CD4-positive, alpha-beta T cell treated with Interleukin-4 for 4 hours (primary cell): ENCODE results near the gene SEC14L3.
A peak's percentile ranks its signal among the peaks of the same experiment; 100 is the strongest.

ENCODE experiments used
- DNase-seq: peaks from one replicate; pipeline ENCODE4 v3.0.0-alpha.2; 2020

Gene SEC14L3

DNA sequence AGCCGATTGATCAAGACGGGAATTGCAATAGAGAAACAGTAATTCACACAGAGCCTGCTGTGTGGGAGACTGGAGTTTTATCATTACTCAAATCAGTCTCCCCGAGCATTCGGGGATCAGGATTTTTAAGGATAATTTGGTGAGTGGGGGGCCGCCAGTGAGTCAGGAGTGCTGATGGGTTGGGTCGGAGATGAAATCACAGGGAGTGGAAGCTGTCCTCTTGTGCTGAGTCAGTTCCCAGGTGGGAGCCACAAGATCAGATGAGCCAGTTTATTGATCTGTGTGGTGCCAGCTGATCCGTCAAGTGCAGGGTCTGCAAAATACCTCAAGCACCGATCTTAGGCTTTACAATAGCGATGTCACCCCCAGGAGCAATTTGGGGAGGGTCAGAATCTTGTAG is 30.7 kb downstream of the SEC14L3 start:
- no peak for DNase-seq

- no peak for DNase-seq
These were observed 32.0 kb downstream of the SEC14L3 start for GRCh38 chr22:30439836-30440235.

GRCh38 chr22:30439226-30439625 is 32.6 kb downstream of the SEC14L3 start:
- DNase-seq, result no peak

DNA sequence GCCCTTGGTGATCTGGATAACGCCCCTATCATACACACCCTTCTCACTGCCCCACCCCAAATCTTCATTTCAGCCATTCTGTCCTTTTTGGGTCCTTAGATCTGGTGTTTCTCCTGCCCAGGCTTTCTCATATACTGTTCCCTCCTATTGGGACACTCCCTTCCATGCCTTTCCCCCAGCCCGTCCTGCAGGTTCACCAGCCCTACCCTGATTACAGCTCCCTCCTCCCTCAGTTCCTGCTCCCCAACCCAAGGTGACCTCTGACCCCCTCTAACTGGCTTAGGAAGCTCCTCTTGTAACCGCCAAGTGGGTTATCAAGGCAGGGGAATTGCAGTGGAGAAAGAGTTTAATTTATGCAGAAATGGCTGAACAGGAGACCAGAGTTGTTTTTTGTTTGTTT is 33.3 kb downstream of the SEC14L3 start:
- DNase-seq, result no peak

DNA sequence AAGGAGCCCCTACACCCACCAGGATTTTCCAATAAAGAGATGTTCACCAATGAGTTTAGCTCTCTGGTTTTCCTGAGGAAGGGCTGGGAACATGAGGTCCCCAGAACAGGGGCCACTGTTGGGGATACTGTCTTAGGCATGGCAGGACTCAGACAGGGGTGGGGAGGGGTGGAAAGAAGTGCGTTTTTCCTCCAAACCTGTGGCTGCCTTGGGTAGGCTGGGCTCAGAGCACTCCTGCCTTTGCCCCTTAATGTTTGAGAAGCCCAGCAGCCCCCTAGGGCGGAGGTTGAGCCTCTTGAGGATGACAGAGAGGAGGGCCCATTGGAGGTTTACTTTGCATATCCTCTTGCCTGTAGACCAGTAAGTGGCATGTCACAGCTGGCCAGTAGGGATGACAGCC is 35.6 kb downstream of the SEC14L3 start:
- no peak for DNase-seq

DNA sequence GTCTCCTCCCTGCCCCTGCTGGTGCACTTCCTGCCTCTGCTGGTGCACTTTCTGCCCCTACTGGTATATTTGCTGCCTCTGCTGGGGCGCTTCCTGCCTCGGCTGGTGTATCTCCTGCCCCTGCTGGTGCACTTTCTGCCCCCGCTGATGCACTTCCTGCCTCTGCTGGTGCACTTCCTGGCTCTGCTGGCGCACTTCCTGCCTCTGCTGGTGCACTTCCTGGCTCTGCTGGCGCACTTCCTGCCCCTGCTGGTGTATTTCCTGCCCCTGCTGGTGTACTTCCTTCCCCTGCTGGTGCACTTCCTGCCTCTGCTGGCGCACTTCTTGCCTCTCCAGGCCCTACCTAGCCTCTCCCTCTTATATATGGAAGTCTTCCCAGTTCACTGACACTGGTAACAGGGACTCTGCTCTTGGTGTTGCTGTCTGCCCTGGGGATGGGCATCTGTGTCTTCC is 36.1 kb downstream of the SEC14L3 start:
- DNase-seq, result peak; percentile 91

DNA sequence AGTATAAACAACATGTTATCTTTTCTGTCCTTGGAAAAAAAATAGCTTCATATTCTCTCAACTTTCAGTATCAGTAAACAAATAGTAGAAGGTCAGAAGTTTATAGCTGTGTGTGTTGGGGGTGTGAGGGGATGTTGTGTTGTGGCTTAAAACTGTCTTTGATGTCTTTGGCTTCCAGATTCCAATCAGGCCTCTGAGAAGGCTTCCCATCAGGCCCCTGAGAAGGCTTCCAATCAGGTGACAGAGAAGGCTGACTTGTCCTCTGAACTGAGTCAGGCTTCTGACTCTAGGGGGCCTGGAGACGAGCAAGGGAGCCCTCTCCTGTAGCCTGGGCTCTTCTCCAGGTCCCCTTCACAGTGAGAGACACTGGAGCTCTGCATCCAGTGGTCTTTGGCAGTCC is 37.0 kb downstream of the SEC14L3 start:
- DNase-seq, result no peak

- DNase-seq, result no peak
These were observed 38.0 kb downstream of the SEC14L3 start for GRCh38 chr22:30433773-30434172.

DNA sequence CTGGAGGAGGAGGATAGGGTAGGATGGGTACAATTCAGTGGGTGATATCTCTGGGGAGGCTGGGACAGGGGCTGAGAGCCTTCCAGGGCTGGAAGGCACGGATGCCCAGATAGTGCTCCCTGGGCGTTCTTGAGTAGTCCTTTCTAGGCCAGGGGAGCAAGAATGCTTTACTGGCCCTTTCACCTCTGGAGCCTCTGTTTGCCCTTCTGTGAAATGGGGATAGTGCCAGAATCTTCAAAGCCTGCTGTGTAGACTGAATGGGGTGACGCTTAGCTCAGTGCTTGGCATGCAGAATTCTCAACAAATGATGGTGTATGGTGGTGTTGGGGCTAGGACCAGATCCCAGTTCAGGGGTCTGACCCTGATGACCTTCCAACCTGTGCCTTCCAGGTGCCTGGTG is 38.6 kb downstream of the SEC14L3 start:
- no peak for DNase-seq

- DNase-seq, result no peak
These were observed 39.3 kb downstream of the SEC14L3 start for GRCh38 chr22:30432520-30432919.

DNA sequence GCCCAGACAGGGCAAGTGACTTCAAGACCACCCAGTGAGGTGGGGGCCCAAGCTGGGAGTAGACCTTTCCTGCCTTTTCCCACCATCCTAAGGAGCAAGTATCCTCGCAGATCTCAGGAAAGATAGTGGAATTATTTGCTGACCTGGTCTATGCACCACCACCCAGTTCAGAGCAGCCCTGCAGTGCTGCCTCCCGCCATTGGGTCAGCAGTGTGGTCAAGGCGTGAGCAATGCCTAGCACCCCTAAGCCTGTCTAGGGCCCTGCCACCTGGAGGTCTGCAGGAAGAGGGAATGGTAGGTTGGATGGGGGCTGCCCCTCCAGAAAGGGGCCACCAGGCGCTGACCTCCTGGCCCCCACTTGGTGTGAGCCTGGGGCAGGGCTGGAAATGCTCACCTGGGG is 39.7 kb downstream of the SEC14L3 start:
- DNase-seq, result no peak

DNA sequence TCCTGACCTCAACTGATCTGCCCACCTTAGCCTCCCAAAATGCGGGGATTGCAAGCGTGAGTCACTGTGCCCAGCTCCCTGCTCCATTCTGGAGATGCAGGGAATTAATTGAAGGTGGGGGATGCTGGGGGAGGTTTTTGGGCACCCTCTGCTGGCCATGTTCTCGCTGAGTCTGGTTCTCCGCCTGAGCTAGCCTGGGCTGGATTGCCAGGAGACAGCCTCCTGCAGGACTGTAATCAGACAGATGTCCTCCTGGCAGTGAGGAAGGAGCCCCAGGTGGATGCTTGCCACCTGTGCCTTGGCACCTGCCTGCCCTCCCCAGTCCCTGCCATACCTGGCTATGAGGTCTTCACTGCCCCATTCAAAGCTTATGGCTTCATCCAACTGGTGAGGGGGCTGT is 40.9 kb downstream of the SEC14L3 start:
- DNase-seq, result no peak

DNA sequence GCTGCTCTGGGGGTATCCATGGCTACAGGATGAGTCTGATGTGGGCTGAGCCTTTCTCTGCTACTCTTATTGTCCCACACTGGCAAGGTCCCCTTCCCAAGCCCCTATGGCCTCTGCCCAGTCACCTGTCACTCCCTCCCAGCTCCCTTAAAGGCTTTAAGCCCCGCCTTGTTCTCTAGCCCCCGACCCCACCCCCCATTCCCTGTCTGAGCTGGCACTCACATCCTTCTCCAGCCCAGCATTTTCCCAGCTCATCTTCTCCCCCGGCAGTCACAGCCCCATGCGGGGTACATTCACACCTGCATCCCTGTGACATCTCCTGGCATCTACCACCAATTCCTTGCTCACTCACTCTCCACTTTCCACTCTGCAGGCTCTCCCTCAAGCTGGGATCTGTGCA is 41.9 kb downstream of the SEC14L3 start:
- no peak for DNase-seq

- DNase-seq, result no peak
These were observed 43.9 kb downstream of the SEC14L3 start for GRCh38 chr22:30427871-30428270.

DNA sequence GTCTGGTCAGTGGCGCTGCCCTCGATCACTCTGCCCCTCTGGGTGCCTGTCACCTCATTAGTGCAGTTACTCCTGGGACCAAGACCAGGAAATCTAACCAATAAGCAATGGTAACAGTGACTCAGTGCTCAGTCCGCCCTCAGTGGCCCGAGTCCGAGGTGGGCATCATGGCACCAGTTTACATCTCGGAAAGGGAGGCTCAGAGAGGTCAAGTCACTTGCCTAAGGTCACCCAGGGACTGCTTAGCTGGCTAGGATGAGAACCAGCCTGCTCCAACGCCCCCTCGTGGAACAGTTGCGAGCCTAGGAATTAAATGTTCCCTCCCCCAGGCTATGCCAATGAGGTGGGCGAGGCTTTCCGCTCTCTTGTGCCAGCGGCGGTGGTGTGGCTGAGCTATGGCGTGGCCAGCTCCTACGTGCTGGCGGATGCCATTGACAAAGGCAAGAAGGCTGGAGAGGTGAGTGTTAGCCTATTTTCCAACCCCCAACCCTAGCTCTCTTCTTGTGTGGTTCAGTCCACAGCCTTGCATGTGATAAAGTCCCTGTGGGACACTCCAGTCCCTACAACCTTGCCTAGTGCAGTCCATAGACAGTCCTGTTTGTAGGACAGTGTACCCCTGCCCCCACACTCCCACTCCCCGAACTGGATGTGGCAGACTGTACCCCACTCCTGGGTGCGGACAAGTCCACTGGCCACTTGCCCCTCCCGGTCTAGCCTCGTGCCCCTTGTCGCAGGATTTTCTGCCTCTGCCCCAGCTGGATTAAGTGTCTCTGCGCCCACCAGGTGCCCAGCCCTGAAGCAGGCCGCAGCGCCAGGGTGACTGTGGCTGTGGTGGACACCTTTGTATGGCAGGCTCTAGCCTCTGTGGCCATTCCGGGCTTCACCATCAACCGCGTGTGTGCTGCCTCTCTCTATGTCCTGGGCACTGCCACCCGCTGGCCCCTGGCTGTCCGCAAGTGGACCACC is 45.1 kb downstream of the SEC14L3 start:
- DNase-seq, result peak; percentile 84

GRCh38 chr22:30425616-30426387 is 46.0 kb downstream of the SEC14L3 start, which contains the start of gene MTFP1:
MTFP1 (plus strand) TSS chr22:30425768; CDS start chr22:30425880, 112 bp downstream.
- DNase-seq, result peak; percentile 40

DNA sequence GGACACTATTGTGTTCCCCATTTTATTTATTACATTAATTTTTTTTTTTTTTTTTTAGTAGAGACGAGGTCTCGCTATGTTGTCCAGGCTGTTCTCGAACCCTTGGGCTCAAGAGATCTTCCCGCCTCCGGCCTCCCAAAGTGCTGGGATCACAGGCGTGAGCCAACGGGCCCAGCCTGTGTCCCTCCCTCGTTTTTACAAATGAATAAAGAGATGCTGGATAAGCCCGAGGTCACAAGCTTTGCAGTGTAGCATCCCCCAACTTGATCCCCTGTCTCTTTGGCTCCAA is 46.5 kb downstream of the SEC14L3 start:
- no peak for DNase-seq

GRCh38 chr22:30424534-30425326 is 47.1 kb downstream of the SEC14L3 start:
- peak; percentile 12 for DNase-seq

DNA sequence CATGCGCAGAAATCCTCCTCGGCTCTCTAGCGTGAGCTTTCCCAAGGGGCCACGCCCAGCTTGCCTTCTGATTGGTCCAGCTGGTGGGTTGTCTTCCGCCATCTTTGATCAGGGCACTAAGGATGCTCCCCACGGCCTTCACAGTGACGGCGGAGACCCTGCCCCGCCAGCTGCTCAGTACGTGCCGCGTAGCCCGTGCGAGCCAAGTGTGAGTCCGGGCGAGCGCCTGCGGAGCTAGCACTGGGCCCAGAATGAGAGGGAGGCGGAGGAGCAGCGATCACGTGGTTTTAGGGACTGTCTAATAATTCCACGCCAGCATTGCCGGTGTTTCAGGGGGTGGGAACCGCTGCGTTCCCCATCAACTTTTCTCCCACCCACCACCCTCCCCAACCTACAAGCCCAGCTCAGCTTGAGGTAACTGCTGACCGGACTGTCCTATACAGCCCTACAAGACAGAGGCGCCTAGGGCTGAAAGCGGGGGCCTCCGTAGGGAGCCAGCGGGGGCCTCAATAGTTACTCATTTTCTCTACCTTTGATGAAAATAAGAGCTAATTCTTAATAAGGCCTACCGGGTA is 47.8 kb downstream of the SEC14L3 start:
- DNase-seq, result peak; percentile 100

DNA sequence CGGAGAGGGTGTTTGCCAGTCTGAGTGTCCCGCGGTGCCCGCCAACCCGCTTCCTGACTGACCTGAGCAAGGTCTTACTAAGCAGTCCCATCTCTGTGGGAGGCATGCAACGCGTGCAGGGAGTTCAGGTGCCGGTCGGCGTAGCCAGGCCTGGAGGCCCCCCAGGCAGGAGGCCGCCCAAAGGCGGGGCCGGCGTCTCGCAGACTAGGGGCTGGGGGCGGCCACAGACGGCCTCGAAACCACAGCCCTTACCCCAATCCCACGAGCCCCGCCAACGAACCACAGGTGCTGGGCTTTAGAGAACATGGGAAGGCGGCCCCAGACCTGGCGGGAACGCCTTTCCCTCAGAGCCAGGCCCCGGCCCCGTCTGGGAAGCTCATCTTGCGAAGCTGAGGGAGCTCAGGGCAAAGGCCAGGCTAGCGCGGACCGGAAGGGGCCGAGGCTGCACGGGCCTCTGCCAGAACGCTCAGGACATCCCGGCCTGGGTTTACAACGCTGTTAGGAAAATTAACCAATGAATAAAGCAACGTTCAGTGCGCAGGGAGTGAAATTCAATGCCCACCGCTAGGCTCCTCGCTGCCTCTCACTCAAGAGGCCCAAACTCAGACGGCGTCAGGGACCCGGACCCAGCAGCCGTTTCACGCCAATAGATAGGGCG is 48.4 kb downstream of the SEC14L3 start:
- peak; percentile 22 for DNase-seq

DNA sequence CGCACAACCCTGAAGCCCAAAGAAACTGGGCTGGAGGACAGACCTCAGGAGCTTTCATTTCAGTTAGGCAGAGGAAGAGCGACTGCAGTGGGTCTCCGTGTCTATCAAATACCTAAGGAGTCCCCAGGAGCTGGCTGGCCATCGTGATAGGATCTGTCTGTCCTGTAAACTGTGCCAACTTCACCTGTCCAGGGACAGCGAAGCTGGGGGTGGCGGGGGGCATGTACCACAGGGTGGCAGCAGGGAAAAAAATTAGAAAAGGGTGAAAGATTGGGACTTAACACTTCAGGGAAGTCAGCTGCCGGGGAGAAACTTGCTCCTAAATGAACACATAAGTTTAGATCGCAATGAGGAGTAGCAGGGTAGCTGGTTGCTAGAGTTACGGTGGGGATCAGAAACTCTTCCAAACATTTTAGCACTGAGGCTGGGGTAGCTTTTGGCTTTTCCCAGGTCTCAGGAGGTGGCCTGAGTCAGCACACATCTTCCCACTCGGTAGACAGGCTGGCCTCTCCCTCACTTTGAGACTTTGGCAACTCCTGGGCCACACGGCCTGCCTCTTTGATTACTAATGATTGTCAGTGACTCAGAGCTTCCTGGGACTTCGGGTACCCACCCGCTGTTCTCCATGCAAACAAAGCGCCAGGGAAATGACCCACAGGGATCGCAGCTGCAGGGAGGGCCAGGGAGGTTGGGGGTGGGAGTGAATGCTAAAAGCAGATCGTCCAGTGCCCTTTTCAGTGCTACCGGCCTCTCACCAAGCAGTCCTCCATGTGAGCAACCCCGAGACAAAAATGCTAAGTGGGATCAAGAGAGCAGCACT is 49.1 kb downstream of the SEC14L3 start:
- peak; percentile 16 for DNase-seq
